ENCODE measurements around the gene KIN.

KIN gene, protein sequence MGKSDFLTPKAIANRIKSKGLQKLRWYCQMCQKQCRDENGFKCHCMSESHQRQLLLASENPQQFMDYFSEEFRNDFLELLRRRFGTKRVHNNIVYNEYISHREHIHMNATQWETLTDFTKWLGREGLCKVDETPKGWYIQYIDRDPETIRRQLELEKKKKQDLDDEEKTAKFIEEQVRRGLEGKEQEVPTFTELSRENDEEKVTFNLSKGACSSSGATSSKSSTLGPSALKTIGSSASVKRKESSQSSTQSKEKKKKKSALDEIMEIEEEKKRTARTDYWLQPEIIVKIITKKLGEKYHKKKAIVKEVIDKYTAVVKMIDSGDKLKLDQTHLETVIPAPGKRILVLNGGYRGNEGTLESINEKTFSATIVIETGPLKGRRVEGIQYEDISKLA

DNA sequence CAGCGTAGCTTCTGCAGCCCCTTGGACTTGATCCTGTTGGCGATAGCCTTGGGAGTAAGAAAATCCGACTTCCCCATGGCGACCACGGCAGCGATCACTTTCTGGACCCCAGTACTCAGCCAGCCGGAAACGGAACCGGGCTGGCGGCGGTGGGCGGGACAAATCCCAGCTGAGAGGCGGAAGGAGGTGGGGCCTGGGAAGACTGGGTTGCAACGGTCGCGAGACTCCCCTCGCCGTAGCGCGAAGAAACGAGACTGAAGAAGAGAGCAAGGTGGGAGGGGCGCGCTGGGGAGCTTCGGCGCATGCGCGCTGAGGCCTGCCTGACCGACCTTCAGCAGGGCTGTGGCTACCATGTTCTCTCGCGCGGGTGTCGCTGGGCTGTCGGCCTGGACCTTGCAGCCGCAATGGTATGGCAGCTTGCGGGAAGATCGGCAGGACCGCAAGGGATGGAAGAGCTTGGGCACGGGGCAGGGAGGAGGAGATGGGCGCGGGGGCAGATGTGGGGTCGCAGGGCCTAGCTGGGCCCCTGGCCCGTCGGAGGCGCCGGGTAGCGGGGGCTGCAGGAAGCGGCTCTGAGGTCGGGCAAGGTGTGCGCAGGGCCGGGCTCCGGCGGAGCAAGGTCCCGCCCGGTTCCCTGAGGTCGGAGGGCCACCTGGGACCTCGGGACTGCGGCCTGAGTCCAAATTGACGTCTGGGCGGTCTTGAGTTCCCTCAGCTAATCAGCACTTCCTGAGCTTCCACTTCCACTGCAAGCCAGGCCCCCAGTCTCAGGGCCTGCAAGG lies at the start of gene KIN, which contains the start of gene ATP5F1C:
Gene KIN (minus strand): TSS at position 137 of the 782 bp plus-strand sequence. CDS start 60 bp downstream, at position 77.
Gene ATP5F1C (plus strand): TSS at position 321 of the 782 bp plus-strand sequence. CDS start 31 bp downstream, at position 352.
- DNase-seq (ENCODE audit: low spot score): peak; percentile 98
- in situ Hi-C loops (cut with MboI; ENCODE audit: low pct_unique_long_range_greater_than_20kb, low sequenced_read_pairs, unreplicated experiment): no loop called here
- no peak for TF ChIP-seq CTCF (IDR thresholded peaks at IDR 0.05; ENCODE audit: extremely low read depth, insufficient read depth, missing control alignments)

- no peak for TF ChIP-seq CTCF (IDR thresholded peaks at IDR 0.05; ENCODE audit: extremely low read depth, insufficient read depth, missing control alignments)
- in situ Hi-C loops (cut with MboI; ENCODE audit: low pct_unique_long_range_greater_than_20kb, low sequenced_read_pairs, unreplicated experiment): no loop called here
- no peak for DNase-seq (ENCODE audit: low spot score)
These were observed 48.8 kb upstream of the KIN start for GRCh38 chr10:7836571-7836970.

GRCh38 chr10:7834262-7834661 lies 46.5 kb upstream of the KIN start:
- in situ Hi-C loops (cut with MboI; ENCODE audit: low pct_unique_long_range_greater_than_20kb, low sequenced_read_pairs, unreplicated experiment): no loop called here
- DNase-seq (ENCODE audit: low spot score): no peak
- no peak for TF ChIP-seq CTCF (IDR thresholded peaks at IDR 0.05; ENCODE audit: extremely low read depth, insufficient read depth, missing control alignments)

DNA sequence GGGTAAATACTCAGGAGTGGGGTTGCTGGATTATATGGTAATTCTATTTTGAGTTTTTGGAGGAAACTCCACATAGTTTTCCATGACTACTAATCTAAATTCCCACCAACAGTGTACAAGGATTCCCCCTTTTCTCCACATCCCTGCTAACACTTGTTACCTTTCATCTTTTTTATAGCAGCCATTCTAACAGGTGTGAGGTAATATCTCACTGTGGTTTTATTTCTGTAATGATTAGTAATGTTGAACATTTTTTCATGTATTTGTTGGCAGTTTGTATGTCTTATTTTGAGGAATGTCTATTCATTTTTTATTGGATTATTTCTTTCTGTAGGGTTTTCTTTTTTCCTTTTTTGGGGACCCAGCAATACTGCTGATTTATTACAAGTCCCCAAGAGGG lies 45.4 kb upstream of the KIN start:
- TF ChIP-seq CTCF (IDR thresholded peaks at IDR 0.05; ENCODE audit: extremely low read depth, insufficient read depth, missing control alignments): no peak
- in situ Hi-C loops (cut with MboI; ENCODE audit: low pct_unique_long_range_greater_than_20kb, low sequenced_read_pairs, unreplicated experiment): no loop called here
- no peak for DNase-seq (ENCODE audit: low spot score)

- DNase-seq (ENCODE audit: low spot score): no peak
- in situ Hi-C loops (cut with MboI; ENCODE audit: low pct_unique_long_range_greater_than_20kb, low sequenced_read_pairs, unreplicated experiment): no loop called here
- TF ChIP-seq CTCF (IDR thresholded peaks at IDR 0.05; ENCODE audit: extremely low read depth, insufficient read depth, missing control alignments): no peak
These were observed 44.3 kb upstream of the KIN start for GRCh38 chr10:7832060-7832459.

GRCh38 chr10:7829289-7829834 lies 41.6 kb upstream of the KIN start:
- in situ Hi-C loops (cut with MboI; ENCODE audit: low pct_unique_long_range_greater_than_20kb, low sequenced_read_pairs, unreplicated experiment): no loop called here
- DNase-seq (ENCODE audit: low spot score): no peak
- no peak for TF ChIP-seq CTCF (IDR thresholded peaks at IDR 0.05; ENCODE audit: extremely low read depth, insufficient read depth, missing control alignments)

Data from GM13977 (cell line).